A673 (cell line): ENCODE results near the gene HAPSTR1.

Experiments
- EZH2 ChIP-seq: fragments of 200-600 bp; sonication (generic); IDR thresholded peaks from 2 replicates; pipeline ENCODE4 v1.6.1; 2017; ENCODE audit warnings: borderline replicate concordance, low read depth, mild to moderate bottlenecking, mixed read lengths, antibody characterized with exemption, low read length; ENCODE audit not compliant: poor library complexity, severe bottlenecking
- TF ChIP-seq, protein P1 (sequence below): fragments of 300-800, 200-600 bp; sonication (generic); conservative IDR thresholded peaks from 2 replicates; pipeline ENCODE4 v1.5.1; 2017; ENCODE audit warnings: low read depth, mild to moderate bottlenecking, antibody characterized with exemption, low read length, moderate library complexity, mixed read lengths

DNA sequence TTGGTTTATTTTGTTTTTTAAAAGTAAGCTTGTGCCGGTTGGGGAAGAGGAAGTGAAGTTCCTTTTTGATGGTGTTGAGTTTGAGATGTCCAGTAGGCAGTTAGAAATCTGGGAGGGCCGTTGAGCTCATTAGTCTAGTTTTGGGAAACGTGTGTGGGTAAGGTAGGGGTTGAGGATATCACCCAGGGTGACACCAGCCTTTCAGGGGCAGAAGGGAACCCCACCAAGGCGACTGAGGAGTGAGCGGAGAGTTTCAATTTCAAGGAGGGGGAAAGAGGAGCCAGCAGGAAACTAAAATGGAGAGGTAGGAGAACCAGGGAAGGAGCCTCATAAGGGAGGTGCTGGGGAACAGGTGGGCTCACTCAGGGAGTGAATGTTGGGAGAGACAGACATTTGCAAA, 22.7 kb downstream of the HAPSTR1 start:
- TF ChIP-seq, protein P1, sequence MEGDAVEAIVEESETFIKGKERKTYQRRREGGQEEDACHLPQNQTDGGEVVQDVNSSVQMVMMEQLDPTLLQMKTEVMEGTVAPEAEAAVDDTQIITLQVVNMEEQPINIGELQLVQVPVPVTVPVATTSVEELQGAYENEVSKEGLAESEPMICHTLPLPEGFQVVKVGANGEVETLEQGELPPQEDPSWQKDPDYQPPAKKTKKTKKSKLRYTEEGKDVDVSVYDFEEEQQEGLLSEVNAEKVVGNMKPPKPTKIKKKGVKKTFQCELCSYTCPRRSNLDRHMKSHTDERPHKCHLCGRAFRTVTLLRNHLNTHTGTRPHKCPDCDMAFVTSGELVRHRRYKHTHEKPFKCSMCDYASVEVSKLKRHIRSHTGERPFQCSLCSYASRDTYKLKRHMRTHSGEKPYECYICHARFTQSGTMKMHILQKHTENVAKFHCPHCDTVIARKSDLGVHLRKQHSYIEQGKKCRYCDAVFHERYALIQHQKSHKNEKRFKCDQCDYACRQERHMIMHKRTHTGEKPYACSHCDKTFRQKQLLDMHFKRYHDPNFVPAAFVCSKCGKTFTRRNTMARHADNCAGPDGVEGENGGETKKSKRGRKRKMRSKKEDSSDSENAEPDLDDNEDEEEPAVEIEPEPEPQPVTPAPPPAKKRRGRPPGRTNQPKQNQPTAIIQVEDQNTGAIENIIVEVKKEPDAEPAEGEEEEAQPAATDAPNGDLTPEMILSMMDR = no peak
- no peak for TF ChIP-seq EZH2
